Left kidney (tissue), 2 donors: Measurements from ENCODE around the gene BTK. TPM values are rescaled to one million over a fixed set of nuclear protein-coding genes. Genes with fewer than 3 reads are reported as not detected.

ENCODE experiments used
- DNase-seq: peaks from one replicate; pipeline ENCODE4 v3.0.0-alpha.2; 2013
- polyA plus RNA-seq: library from polyadenylated mRNA; unstranded; fragments of 120-200 nt; gene quantifications from one replicate; pipeline ENCODE4 v1.2.1, GENCODE V29; 2013; ENCODE audit not compliant: insufficient read length

The BTK gene
- polyA plus RNA-seq, 1 donor: 2.3 TPM

DNA sequence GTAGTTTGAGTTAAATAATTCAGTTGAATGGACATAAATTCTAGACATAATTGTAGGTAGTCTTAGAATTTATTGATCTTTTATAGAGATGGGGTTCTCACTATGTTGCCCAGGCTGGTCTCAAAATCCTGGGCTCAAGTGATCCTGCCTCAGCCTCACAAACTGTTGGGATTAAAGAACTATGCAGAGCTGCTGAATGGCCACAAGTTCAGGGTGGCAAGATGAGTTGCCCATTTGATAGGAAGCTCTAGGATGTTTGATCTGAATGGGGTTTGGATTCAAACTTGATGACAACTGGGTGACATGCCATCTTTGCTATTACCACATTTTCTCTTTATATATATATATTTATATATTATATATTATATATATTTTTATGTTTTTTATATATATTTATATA lies 8.4 kb upstream of the BTK start:
- no peak for DNase-seq

DNA sequence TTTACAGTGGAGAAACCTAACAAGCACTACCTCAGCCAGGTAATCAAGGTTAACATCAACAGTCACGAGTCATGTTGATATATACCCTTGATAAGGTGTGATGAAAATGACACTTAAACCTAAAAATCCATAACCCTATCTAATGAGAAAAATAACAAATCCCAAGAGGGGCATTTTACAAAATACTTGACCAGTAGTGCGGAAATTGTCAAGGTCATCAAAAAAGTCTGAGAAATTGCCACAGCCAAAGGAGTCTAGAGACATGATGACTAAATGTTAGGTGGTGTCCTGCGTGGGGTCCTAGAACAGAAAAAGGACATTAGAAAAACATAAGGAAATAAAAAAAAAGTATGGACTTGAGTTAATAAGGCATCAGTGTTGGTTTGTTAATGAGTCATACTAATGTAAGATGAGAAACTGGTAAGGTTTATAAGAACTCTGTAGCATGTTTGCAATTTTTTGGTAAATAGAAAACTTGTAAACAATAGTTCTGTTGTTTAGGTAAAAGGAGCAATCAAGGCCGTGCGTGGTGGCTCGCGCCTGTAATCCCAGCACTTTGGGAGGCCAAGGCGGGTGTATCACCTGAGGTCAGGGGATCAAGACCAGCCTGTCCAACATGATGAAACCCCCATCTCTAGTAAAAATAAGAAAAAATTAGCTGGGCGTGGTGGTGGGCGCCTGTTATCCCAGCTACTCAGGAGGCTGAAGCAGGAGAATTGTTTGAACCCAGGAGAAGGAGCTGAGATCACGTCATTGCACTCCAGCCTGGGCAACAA lies 7.7 kb upstream of the BTK start:
- DNase-seq: no peak

DNA sequence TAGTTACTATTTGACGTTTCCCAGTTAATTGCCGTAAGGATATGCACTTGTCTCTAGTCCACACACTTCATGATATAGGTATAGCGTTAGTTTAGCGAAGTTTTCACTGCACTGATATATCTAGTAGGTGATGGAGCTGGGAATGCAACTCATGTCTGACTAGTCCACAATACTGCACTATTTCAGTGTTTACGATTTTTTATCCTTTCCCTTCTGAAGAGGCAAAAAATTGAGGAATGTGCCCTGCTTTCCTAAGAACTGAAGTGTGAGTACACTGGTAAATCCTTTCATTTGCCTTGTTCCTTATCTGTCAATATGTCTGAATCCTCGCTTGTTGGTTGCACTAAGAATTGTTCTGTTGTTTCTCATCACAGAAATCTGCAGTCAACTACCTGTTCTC lies 5.8 kb upstream of the BTK start:
- DNase-seq: no peak

DNA sequence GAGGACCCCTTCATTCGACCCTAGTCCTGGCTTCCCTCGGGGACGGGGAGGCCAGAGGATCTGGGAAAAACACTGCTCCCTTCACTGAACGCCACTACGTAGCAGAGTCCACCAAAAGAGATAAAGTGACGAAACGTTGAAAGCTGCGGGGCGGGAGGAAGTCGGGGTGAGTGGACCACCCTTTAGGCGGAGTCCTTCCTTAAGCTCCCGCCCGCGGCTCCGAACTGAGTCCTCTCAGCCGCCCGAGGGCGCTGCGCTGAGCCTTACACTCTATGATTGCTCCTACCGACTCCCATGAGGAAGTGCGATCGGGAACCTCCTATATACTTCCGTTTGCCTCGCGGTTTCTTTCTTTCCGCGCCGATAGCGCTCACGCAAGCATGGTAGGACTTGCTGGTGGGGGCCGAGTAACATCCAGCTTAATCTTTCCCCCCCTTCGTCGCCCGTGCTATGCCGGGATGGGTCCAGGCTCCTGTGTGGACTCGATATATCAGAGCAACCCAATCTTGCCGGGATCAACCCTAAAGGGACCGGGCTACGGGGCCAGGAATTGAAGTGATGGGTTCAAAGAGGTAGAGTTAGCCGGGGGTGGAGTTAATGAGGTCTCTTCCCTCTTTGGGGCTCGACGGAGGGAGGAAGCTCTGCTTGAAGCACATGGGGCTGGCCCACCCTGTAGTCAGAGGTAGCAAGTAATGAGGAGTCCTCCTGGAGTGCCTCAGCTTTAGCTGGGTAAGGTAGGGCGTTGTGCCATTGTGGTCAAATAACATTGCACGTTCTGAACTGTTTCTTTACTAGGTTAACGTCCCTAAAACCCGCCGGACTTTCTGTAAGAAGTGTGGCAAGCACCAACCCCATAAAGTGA lies 4.9 kb upstream of the BTK start, which contains the start of gene RPL36A:
Gene RPL36A, plus strand, starts transcription at position 348 of the 862 bp plus-strand sequence. Its CDS starts 33 bp downstream, at position 381.
- DNase-seq: peak; percentile 85

DNA sequence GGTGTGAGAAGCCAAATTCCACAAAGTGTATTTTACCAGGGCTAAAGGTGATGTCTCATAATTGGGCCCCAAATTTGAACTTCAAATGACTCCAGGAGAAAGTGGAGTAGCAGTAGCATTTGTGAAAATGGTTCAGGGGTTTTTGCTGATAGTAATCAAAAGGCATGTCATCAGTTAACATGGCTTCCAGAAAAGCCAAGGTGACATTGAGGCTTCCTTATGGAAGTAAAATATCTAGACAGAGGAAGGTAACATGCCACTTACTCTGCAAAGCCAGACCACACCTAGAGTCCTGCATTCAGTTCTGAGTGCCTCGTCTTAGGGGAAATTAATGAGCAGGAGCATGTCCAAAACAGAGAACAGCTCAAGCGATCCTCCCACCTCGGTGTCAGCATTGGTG lies 2.6 kb upstream of the BTK start:
- DNase-seq: no peak

DNA sequence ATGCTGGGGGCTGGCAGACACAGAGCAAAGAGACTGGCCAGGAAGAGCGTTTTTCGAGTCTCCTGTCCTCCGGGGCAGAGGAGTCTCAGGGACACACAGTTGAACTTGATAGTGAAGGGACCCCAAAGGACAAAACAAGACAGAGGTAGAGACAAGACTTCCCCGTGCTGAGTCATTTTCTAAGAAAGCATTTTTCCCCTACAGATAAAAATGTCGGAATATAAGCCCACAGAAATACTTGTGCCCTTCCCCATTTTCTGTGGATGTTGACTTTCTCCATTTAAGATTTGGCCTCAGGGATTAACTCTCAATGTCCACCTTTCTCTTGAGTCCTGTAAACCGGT lies 523 bp upstream of the BTK start:
- no peak for DNase-seq

DNA sequence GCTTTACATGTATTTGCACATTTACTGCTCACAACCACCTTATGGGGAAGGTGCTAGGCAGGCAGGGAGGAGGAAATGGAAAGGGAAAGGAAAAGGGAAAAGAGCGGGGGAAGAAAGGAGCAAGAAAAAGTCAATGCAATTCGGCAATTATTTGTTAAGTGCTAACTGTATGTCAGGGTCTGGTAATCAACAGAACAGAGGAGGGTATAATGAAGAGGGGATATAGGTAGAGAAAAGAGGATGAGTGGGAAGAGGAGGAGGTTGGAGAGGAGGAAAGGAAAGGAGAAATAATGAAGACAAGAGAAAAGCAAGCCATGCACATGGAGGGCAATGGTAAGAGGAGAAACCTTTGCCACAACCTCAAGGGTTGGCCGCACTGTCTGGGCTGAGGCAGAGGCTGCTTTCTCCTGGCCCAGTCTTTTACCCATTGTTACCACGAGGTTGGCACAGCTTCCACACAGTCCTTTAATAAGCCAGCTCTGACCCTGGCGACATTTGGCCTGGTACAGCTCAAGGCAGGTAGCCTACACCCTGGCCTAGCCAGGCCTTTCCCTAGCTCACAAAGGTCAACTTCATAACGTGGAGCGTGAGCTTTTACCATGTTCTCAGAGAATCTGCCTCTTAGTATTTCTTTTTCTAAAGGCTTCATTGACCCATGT lies 836 bp downstream of the BTK start:
- no peak for DNase-seq

DNA sequence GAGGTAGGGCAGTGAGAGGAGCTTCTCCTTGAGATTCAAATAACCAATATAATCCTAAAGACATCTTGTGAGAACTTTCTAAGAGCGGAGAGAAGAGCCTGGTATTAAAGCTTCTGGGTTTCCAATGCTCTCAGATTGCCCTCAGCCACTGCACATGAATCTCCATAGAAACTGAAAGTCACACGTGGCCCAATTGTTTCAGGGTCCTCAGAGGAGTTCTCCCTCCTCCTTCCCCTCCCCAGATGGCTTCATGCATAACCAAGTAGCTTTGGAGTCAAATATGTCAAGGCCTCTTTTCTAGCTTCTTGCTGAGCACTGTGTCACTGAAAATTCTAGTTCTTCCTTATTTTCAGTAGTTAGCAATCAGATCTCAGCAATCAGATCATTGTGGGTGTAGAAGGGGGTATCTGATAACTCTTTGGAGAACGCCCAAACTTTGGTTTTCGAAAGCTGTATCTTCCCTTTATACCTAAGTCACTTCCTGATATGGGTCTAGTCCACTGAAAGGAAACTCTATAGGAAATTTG lies 2.2 kb downstream of the BTK start:
- DNase-seq: no peak

DNA sequence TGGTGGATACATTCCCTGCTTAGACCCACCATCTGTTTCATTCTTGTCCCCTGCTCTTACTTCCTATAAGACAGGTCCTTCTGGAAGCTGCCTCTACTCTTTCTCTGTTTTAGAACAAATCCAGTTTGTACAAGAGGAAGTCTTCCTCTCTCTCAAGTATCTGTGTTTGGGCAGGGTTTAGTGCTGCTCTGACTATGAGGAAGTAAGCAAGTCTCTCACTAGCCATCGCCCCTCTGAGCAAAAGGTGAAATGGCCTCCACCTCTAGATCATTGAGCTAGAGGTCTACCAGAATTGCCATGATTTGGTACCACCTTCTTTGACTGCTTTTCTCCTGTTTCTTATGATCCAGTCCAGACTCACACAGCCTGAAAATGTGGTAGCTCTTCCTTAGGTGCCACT lies 8.4 kb downstream of the BTK start:
- no peak for DNase-seq

DNA sequence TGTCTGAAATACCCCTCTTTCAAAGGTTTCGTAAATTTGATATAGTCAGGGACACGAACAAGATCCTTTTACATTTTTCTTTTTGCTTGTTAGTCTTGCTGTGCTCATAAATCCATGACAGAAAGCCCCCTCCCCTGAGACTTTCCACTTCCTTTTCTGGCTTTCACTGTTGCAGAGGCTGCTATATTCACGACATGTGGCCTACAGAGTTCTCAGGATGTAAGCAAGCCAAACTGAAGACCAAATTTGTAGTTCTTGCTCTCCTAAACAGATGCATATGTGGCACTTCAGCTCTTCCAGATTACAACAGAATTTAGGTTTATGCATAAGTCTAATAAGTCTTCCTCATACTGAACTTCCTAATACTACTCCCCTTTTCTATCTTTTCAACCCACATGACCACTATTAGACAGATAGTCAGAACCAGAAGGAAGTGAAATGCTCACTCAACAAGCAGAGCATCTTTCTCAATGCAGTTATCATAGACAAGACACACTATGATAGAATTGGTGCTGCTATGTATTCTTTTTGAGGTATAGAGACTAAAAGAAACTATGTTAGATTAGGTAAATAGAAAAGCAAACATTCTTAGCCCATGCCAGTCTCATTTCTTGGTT lies 15.0 kb downstream of the BTK start:
- no peak for DNase-seq

DNA sequence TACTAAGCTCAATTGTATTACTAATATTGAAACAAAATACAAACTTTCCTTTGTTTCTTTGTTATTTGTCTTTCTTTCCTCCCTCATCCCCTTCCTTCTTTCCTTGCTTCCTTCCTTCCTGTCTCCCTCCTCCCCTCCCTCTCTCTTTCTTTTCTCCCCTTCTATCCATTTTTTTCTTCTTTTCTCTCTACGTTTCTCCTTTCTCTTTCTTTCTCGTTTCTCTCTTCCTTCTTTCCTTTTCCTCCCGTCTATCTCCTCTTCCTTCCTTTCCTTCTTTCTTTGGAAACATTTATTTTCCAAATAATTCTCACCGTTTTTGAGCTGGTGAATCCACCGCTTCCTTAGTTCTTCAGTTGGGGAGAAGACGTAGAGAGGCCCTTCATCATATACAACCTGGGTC lies 16.3 kb downstream of the BTK start:
- no peak for DNase-seq

DNA sequence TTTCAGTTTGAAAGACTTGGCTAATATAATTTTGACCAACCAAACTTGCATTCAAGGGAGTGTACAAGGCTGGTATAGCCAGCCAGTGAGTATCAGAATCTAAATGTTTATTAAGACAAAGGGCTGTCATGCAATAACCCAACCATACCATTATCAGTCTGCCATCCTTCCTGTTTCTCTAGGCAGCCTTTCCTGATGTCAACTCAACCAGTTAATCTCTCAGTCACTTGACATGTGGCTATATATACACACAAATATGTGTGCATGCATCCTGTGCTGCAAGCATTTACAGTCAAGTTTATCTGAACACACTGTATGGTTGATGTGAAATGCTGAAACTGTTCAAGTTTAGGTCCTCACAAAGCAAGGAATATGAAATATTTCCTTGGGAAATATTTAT lies 17.2 kb downstream of the BTK start:
- DNase-seq: no peak

DNA sequence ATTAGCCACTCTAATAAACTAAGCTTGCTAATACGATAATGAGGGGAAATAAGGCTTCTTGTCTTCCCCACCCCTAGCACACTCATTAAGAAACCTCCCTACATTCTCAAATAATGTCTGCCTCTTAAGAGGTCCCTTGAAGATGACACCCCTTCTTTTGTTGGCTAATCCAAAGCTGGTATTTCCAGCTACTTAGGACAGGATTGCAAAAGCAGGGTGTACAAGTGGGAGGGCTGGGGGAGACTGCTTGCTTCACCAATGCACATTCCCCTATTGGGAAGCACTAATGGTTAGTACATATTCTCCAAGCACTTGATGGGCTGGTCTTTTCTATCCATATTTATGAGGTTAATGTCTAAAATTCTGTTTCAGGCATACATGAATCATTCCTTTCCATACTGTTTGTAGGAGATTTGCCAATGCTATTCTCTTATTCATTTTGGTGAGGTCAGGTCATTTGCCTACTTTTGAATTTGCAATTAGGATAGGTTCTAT lies 20.6 kb downstream of the BTK start:
- no peak for DNase-seq

DNA sequence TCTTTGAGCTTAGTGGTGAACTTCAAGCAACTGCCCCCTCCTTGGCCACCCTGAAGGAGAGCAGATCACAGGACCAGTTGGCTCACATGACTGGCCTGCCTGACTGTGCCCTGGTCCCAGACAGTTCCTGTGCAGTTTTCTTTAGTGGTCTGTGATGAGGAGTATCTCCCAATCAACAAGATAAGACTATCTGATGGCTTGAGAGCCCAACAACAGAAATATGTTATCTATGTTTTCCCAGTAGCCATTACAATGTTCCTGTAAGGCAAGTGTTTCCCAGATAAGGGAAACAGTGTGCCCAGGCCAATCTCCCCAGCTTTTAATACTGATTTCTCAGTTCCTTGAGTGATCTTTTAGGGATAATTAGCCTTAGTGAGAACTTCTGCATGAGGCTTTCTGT lies 23.2 kb downstream of the BTK start:
- DNase-seq: no peak

DNA sequence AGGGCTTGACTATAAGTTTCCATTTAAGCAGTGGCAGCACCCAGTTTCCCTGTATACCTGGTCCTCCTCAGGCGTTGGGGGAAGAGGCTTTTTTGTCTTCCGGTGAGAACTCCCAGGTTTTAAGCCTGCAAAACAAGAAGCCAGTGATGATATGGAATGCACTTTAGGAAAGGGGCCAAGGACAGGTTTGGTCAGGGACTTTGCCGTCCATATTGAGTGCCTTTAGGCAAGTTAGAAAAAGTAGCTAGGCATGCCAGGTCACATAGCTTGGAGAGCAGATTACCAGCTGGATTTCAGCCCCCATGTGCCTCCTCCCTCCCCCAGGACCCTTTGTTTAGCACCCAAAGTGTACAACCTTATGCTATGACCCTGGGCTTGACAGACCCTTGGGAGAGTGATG lies 23.9 kb downstream of the BTK start:
- DNase-seq: no peak

DNA sequence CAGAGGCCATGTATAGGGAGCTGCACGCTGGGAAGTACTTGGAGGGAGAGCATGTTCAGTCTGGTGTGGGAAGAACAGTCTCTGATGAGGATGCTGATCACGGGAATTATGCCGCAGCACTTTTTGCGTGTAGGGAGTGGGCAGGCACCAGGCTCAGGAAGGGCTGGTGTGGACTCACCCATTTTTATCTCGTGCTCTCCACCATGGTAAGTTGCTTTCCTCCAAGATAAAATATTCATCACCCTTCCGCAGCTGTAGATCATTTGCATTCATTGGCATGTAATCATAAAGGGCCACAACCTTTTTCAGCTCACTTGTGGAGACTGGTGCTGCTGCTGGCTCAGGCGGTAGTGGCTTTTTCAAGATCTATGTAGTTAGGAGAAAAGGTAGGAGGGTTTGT lies 25.6 kb downstream of the BTK start:
- no peak for DNase-seq

DNA sequence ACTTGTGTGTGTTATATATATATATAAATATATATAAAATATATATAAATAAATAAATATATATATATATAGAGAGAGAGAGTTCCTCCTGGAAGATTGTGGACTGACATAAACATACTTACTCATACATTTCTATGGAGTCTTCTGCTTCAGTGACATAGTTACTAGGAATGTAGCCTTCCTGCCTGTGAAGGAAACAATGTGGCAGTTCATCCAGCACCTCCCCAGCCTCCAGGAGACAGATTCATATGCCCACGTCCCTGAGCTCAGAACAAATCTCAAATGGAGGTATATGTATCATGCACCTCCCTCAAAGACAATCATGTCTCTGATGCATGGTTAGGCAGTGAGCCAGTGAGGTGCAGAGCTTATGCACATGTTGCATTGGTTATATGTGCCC lies 26.0 kb downstream of the BTK start:
- DNase-seq: no peak

DNA sequence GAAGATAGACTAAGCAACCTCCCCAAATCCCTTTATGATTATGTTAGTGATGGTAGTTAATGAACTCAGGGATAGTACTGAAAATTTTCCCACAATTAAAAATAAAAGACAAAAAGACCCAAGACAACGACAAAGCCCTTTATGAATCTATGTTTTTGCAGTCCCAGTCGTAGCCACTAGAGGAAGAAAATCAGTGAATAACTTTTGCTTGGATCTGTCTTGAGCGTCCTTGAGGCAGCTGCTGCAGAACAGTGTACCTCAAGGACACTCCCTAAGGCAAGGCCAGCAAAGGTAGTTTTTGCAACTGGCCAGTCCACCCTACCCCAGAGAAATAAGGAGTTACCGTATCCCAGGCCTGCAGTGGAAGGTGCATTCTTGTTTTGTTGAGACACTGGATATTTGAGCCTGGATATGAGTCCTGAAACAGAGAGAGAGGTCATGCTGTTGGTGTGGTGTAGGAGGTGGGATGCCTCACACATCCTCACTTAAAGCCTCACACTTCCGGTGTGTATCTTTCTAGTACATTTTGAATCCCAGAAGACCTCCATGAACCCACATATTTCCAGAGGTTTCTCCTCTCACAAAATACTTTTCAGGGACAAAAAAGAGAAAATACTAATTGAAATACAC lies 28.7 kb downstream of the BTK start:
- no peak for DNase-seq

DNA sequence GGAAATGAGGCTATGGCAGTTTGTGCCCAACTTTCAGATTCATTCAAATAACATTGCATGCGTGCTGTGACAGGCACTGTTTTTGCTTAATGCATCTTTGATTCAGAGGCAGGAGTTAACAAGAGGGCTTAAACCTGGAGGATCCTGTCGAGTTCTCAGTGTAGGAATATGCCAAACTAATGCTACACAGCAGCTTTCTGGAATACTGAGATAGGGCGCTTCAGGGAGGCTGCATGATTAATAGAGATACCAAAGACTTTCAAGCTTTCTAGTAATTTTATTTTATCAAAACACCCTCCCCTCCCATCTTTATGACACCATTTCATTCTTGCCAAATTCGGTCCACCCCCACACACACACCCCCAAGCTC lies 36.8 kb downstream of the BTK start:
- DNase-seq: no peak

DNA sequence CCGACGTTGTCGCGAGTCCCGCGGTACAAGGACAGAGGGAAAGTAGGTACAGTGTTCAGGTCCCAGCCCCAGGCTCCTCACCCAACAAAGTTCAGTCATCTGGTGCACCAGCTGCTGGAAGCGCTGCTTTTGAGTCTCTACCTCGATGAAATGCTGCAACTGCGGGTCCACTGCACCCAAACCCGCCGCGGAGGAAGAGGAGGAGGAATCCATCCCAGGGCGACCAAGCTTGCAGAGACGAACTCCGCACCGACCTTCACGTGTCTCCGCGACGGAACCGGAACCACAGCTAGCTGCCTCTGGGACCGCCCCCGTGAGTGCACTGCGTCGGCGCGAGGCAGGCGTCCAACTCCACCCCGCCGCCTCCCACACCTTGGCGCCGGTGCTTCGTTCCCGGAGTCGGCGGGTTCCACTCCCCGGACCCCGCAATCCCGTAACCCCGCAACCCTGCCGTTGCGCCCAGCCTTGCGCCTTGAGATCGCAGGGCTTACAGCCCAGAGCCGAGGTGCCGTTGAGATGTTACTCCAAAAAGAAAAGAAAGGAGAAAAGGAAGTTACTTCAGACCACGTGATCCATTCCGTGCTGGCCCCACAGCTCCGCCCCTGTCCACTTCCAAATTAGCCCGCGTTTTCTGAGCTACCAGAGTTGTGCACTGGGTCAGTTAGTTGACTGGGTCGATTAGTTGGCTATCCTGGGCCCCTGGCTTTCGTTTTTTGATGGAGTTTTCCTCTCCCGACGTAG lies 37.4 kb downstream of the BTK start, which contains the start of gene TIMM8A:
Gene TIMM8A, minus strand, starts transcription at position 291 of the 741 bp plus-strand sequence. Its CDS starts 78 bp downstream, at position 213.
- DNase-seq: peak; percentile 67
